Smooth muscle cell of the brain vasculature (primary cell): Measurements from ENCODE around the gene DENND10.
"Not testable (repeated sequence)": the region's sequence is repeated elsewhere in the genome, so short reads cannot be mapped to it uniquely, and the experiment has no call there.

Source experiments
- DNase-seq: peaks from one replicate; pipeline ENCODE4 v3.0.0-alpha.2; 2012; ENCODE audit warnings: low read depth, low spot score

The DENND10 gene

DNA sequence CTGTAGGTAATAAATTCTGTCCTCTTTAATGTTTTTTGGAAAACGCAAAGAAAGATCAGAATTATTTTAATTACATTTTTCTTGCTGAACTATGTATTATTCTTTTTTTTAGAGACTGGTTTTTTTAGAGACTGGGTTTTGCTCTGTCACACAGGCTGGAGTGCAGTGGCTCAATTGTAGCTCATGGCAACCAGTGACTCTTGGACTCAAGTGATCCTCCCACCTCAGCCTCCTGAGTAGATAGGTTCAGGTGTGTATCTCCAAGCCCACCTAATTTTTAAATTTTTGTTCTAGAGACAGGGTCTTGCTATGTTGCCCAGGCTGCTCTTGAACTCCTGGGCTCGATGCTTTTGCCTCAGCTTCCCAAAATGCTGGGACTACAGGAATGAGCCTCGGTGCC lies 5.3 kb upstream of the DENND10 start:
- no peak for DNase-seq

DNA sequence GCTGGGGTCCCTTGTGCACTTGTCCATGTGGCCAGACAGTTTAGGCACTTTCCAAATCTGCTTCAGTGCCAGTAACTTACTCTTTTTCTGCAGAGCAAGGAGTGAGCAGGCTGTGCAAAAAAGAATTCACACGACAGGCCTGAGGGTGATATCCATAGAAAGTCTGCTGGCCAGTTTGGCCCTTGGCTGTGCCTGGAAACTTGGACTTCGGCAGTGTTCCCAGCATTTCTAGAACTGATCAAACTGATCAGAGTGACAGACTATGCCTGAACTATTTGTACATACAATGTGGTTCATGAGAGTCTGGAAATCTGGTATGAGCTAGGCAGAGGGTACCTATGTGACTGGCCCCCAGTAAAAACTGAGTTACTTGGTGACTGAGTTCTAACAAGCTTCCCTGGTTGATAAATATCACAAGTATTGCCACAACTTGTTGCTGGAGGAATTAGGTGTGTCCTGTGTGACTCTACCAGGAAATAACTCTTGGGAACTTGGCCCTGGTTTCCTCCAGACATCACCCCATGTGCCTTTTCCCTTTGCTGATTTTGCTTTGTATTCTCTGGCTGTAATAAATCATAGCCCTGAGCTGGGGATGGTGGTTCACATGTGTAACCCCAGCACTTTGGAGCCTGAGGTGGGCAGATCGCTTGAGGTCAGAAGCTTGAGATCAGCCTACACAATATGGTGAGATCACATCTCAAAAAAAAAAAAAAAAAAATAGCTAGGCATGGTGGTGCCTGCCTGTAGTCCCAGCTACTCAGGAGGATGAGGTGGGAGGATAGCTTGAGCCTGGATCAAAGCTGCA lies 3.3 kb upstream of the DENND10 start:
- DNase-seq: no peak

DNA sequence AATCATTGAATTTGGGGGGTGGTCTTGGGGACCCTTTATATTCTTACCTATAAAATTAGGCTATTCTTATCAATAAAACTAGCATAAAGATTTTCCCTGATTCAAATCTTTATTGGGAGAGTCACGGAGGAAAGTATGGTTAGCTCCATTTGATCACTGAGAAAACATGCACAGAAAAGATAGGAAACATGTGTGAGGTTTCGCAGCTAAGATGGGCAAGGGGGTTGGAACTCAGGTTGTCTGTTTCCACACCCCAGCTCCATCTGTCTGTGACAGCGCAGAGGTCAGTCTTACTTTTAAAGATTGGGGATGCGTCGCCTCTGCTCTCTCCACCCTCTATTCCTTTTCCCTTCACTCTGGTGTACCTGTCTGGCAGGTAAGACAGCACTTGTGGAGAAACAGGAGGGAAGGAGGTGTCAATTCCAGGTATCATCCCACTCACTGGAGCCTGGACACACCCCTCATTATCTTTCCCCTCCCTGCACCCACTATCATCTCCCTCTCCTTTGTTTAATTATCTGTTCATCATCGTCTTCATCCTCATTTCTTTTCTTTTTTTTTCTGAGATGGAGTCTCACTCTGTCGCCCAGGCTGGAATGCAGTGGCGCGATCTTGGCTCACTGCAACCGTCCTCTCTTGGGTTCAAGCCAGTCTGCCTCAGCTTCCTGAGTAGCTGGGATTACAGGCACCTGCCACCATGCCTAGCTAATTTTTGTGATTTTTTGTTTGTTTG lies 2.4 kb upstream of the DENND10 start:
- no peak for DNase-seq

DNA sequence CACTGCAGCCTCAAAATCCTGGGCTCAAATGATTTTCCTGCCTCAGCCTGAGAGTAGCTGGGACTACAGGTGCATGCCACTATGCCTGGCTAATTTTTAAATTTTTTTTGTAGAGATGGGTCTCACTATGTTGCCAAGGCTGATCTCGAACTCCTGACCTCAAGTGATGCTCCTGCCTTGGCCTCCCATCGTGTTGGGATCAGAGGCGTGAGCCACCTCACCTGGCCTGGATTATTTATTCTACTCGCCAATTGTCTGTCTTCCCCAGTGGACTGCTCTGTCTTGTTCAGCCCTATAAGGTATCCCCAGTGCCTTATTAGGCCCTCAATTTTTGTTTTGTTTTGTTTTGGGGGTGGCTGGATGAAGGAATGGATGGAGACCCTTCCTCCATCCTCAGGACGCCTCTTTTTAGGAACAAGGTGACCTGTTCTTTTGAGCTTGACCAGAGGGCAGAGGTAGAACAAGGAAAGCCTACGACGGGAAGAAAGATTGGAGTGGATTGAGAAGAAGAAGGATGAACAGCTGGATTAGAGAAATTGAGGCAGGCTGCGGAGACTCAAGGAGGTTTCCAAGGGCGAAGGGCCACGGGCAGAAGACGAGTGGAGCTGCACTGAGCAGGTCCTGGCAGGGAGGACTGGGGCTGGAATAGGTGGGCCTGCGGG lies 541 bp upstream of the DENND10 start:
- no peak for DNase-seq

DNA sequence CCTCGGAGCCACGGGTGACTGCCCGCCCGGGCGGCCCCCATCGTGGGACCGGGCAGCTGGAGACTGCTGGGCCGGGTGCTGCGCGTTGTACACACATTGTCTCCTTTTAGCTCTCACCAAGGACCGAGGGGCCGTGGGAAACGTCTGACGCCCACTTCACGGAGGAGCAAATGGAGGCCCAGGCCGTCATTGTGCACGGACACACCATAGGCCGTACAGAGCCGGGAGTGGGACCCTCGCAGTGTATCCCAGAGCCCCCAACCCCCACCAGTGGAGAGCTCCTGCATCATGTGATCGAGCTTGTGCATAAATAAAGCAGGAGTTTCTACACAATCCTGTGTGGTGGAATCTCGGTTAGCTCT lies 722 bp downstream of the DENND10 start:
- DNase-seq: no peak

DNA sequence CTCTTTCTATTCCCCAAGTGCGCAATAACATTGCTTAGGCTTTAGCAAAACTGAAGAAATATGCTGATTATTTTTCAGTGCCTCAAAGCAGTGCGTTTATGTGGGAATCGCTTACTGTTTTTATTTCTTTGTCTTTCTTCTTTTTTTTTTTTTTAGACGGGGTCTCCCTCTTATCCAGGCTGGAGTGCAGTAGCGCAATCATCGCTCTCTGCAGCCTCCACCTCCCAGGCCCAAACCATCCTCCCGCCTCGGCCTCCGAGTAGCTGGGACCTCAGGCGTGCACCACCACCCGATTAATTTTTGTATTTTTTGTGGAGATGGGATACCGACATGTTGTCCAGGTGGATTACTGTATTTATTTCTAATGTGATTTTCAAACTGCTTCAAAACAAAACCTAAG lies 1.2 kb downstream of the DENND10 start:
- no peak for DNase-seq

DNA sequence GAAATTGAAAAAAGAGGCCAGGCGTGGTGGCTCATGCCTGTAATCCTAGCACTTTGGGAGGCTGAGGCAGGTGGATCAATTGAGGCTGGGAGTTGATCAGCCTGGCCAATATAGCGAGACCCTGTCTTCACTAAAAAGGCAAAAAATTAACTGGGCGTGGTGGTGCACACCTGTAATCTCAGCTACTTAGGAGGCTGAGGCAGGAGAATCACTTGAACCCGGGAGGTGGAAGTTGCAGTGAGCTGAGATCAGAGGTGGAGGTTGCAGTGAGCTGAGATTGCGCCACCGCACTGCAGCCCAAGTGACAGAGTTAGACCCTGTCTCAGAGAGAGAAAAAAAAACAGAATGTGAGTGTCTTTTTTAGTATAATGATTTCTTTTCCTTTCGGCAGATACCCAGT lies 2.0 kb downstream of the DENND10 start:
- not testable (repeated sequence) for DNase-seq

DNA sequence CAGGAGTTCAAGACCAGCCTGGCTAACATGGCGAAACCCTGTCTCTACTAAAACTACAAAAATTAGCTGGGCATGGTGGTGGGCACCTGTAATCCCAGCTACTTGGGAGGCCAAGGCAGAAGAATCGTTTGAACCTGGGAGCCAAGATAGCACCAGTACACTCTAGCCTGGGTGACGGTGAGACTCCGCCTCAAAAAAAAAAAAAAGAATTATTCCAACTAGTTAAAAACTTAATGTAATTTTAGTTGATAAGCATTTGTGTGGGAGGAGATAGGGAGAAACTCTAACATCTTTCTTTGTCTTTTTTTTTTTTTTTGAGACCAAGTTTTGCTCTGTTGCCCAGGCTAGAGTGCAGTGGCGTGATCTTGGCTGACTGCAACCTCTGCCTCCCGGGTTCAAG lies 3.2 kb downstream of the DENND10 start:
- not testable (repeated sequence) for DNase-seq

DNA sequence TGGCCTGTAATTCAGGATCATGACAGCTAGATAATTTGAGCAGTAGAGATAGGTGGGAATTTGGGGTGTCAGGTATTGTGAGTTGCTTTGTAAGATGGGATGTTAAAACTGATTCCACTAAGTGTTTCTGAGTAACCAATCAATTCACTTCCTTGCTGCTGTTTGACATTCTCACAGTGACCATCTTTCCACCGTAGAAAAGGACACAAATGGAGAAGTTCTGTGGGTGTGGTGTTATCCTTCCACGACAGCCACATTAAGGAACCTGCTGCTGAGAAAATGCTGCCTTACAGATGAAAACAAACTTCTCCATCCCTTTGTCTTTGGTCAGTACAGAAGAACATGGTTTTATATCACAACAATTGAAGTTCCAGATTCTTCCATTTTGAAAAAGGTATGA lies 3.9 kb downstream of the DENND10 start:
- DNase-seq: not testable (repeated sequence)

DNA sequence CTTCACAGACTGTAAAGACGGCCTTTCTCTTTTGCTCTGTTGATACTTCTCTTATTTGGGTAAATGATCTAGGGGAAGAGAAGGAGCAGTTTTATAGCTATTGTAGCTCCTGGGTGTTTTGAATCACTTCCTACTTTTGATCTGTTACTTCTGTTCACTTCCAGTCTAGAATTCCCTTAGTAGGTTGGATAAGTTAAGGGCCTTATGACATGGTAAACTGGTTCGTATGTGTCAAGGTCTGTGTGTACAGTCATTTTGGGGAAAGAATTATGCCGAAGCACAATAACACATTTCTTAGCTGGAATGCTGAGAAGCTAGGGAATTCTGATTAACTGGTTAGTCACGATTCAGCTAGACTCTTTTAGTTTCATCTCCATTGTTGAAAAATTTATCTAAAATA lies 8.1 kb downstream of the DENND10 start:
- no peak for DNase-seq

DNA sequence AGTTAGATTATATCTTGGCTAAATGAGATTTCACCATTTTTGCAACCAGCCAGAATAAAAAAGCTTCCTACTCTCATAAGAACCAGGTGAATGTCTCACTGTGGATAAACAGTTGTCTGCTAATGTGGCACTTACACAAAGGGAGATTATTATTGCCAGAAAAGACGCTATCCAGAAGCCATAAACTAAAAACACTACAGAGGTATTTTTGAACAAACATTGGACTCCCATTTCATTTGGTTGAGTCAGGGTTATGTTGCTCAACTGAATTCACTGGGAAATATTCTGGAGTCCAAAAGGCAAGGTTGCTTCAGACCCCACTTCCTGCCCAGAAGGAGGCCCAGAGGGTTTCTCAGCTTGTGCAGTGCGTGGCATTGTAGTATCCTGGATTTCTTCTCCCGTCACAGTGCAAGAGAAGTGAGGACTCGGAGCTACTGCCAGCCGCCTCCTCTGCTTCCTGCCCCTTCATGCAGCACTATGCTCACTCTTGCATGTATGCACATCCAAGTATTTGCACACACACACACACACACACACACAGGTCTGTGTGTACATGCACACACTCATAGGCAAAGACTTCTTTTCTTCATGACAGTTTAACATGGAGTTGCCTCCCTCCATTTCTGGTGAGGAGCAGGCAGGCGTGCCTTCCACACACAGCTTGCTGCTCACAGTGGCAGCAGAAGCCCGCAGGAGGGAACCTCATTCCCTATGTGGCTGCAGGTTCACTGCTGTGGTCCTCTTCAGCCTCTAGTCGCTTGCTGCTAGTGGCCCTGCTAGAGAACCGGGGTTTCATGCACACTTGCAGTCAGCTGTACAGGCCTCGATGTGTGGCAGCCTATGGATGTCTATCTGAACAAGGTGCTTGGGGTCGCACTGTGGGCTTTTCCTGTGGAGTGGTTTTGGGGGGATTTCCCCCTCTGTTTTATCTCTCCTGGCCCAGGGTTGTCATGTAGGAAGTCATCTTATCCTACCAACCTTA lies 10.1 kb downstream of the DENND10 start:
- peak; percentile 21 for DNase-seq

DNA sequence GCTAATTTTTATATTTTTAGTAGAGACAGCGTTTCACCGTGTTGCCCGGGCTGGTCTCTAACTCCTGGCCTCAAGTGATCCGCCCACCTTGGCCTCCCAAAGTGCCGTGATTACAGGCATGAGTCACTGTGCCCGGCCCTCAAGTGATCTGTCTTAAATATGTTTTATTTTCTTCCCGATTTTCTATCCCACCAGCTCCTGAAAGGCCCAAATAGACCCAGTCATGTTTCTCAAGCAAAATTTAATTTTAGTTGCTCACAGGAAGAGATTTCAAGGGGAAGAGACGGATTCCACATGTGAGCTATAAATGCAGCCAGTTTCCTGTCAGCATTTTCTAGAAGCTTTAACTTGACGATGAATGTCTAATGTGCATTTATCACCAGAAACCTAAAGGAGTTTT lies 12.0 kb downstream of the DENND10 start:
- no peak for DNase-seq

DNA sequence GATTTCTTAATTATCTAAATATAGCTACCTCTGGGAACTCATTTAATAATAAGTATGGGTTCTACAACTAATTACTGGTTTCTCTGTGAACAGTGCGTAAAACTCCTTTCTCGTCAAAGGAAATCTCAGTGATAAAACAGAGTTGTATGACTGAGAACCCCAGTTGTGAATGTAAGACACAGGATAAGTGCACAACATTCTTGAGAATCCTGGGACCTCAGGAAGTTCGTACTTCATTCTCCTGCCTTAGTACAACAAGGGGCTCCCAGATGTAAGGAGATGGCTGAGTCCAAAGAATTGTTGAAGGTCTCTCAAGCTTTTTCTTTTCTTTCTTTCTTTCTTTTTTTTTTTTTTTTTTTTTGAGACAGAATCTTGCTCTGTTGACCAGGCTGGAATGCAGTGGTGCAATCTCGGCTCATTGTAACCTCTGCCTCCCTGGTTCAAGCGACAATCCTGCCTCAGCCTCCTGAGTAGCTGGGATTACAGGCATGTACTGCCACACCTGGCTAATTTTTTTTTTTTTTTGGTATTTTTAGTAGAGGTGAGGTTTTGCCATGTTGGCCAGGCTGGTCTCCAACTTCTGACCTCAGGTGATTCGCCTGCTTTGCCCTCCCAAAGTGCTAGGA lies 12.5 kb downstream of the DENND10 start:
- DNase-seq: no peak

DNA sequence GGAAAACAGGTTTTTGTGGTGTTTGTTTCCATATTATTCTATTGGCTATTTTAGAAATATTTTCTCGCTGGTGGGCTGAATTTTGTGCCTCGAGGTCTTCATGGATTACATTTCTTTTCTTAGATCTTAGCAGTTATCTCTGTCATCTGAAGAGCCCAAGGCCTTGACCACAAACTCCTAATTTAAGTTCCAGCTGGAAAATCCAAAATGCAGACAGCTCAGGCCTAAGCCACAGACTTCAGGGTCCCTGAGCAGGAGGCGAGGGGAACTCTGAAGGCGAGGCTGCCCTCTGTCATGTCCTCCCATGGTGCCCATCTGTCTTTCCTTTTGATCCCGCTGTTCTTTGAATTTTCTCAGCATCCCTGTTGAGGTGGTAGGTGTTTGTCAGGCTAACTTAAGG lies 14.3 kb downstream of the DENND10 start:
- DNase-seq: no peak

DNA sequence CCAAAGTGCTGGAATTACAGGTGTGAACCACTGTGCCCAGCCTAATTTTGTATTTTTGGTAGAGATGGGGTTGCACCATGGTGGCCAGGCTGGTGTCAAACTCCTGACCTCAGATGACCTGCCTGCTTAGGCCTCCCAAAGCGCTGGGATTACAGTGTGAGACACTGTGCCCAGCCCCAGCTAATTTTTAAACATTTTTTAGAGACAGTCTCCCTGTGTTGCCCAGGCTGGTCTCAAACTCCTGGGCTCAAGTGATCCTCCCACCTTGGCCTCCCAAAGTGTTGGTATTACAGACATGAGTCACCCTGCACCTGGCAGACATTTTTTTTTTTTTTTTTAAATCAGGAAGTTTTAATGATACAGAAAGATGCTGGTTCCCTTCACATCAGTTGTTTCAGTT lies 15.5 kb downstream of the DENND10 start:
- DNase-seq: no peak

DNA sequence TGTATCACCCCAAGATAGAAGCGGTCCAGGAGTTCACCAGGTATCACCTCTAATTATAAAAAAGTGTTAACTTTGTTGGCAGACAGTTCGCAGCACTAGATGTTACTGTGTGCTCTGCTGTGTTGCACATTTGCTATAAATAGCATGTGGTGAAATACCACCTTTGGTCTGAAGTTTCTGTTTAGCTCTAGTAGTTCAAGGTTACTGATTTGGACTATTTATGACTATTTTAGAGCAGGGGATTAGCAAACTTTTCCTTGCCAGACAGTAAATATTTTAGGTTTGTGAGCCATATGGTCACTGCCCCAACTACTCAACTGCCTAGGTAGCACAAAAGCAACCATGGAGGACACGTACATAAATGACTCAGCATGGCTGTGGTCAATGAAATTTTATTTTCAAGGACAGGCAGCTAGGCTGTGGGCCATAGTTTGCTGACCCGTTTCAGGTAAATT lies 16.5 kb downstream of the DENND10 start:
- no peak for DNase-seq

DNA sequence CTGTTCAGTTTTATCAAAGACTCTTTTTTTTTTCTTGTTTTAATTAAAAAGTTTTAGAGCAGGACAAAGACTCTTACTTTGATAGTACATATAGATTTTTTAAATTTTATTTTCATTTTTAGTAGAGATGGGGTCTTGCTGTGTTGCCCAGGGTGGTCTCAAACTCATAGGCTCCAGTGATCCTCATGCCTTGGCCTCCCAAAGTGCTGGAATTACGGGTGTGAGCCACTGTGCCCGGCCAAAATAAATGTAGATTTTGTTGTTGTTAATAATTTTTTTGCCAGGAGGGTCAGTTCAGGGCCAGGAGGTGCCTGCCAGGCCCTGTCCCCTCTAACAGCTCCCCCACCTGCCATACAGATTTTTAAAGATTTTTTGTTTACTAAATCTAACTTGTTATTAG lies 17.0 kb downstream of the DENND10 start:
- DNase-seq: no peak

DNA sequence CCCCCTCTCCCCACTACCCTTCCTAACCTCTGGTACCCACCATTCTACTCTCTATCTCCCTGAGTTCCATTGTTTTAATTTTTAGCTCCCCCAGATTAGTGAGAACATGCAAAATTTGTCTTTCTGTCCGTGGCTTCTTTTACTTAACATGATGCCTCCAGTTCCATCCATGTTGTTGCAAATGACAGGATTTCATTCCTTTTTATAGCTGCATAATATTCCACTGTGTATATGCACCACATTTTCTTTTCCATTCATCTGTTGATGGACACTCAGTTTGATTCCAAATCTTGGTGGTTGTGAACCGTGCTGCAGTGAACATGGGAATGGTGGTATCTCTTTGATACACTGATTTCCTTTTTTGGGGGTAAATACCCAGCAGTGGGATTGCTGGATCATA lies 22.0 kb downstream of the DENND10 start:
- DNase-seq: no peak

DNA sequence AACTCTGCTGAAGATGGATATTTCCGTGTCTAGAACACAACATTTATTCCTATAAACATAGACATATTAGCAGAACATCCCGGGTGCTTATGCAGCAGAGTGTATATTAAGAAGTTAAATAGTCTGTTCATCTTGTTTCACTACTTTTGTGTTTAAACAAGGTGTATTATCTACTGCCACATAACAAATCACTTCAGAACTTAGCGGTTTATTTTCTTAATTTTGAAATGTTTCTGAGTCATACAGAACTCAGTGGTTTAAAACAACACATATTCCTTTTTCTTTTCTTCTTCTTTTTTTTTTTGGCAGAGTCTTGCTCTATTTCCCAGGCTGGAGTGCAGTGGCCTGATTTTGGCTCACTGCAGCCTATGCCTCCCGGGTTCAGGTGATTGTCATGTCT lies 25.8 kb downstream of the DENND10 start:
- no peak for DNase-seq

DNA sequence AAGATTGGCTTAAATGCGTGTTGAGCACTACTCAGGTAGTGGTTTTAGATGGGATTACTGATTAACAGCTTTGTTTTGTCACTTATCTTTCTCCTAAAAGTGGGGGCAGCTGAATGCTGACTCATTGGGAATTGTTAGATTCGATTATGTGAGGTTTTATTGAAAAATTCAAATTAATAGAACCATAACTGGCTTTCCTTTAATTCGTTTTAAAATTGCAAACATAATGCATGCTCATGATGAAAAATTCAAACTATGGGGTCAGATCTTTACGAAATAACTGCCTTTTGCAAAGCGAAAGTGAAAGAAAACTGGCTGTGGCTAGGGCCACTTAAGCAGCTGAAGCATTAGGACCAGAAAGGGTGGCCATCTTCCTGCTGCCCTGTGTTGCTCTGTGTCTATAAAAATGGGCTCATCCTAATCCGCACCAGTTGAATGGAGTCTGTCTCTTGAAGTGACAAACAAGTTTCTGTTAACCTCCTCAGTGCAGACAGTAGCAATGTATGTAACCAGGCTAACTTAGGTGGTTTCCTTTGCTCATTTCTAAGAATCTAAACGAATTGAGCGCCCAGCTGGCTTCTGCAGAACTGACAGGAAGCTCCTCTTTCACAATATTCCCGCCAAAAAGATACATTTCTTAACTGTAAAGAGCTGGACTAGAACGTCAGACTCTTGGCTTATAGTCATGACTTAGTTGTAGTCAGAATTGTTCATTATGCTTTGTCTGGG lies 27.8 kb downstream of the DENND10 start:
- DNase-seq: peak; percentile 12
